ENCODE measurements around the gene LILRB2. TPM values are rescaled to one million over a fixed set of nuclear protein-coding genes. Genes with fewer than 3 reads are reported as not detected.

The LILRB2 gene
- total and polyA plus RNA-seq, 9 of the 15 experiments (the other 6 are each of a cell fraction or from before 2014, with no cell fraction given): not detected

DNA sequence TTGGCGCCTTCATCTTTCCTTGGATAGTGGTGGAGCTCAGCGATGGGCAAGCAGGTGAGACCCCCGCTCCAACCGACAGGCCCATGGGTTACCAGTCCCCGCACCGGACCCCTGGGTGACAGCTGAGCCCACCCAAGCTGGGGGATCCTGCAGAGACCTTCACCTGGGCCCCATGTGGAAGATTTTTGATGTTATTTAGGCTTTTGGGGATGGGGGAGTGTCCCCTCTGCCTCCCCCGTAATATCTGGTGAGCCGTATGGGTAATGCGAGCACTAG, 37.0 kb upstream of the LILRB2 start:
- Histone ChIP-seq H3K79me2 (ENCODE audit: control insufficient read depth, insufficient read depth, low read length) (no peaks in the 10 kb centered on the region), H3K9me1 (ENCODE audit: control insufficient read depth, insufficient read depth, low read length) (no peaks in the 10 kb centered on the region), H2AFZ (ENCODE audit: low read depth, low read length) (no peak overlapping the region), H3K27me3 (ENCODE audit: control insufficient read depth in 2 of 2, insufficient read depth in 2 of 2, low read length in 2 of 2) (peaks cover 25 to 47% of the 10 kb centered on the region in 2 experiments), H3K4me1 (replicated peaks in 1 of 2; ENCODE audit: control insufficient read depth in 2 of 2, insufficient read depth in 2 of 2, low read length in 2 of 2) (no peaks in the 10 kb centered on the region), H3K36me3 (ENCODE audit: control insufficient read depth, insufficient read depth, low read length) (no peaks in the 10 kb centered on the region), H3K4me3 (no peak overlapping the region), H4K20me1 (replicated peaks; ENCODE audit: control insufficient read depth, insufficient read depth, low read length) (no peaks in the 10 kb centered on the region), H3K9me3 (replicated peaks; ENCODE audit: control insufficient read depth, insufficient read depth, low read depth, low read length) (no peaks in the 10 kb centered on the region), H3K27ac (ENCODE audit: extremely low read depth, low read depth, low read length) (no peak overlapping the region), H3K4me2 (ENCODE audit: insufficient read depth, low read length) (no peak overlapping the region), H3K9ac (ENCODE audit: insufficient read depth in 1 of 2, low read depth in 2 of 2, low read length in 2 of 2) (no peak overlapping the region)
- 2% methylated on average over 7 of the region's 9 CpGs for WGBS (ENCODE audit: insufficient coverage, low coverage, missing lambda C conversion rate)
- intact Hi-C loops (cut with micrococcal nuclease): no loop called here
- ChIA-PET CTCF (ENCODE audit: low intra/inter-chr PET ratio) (no interaction called here), POLR2A (no interaction called here)
- no TSS peak for BruUV-seq (replicated peaks)
- in situ Hi-C loops (cut with MboI): no loop called here
- DNase-seq (ENCODE audit: extremely low read depth in 1 of 4, low spot score in 3 of 4) (no peak), ATAC-seq (no peak), FAIRE-seq (no peak)
- no peak for TF ChIP-seq DPF2 (IDR thresholded peaks at IDR 0.05)
- TF ChIP-seq ZNF274 (IDR thresholded peaks at IDR 0.05; ENCODE audit: borderline replicate concordance, low read depth, low read length): no peak
- TF ChIP-seq, protein P1, sequence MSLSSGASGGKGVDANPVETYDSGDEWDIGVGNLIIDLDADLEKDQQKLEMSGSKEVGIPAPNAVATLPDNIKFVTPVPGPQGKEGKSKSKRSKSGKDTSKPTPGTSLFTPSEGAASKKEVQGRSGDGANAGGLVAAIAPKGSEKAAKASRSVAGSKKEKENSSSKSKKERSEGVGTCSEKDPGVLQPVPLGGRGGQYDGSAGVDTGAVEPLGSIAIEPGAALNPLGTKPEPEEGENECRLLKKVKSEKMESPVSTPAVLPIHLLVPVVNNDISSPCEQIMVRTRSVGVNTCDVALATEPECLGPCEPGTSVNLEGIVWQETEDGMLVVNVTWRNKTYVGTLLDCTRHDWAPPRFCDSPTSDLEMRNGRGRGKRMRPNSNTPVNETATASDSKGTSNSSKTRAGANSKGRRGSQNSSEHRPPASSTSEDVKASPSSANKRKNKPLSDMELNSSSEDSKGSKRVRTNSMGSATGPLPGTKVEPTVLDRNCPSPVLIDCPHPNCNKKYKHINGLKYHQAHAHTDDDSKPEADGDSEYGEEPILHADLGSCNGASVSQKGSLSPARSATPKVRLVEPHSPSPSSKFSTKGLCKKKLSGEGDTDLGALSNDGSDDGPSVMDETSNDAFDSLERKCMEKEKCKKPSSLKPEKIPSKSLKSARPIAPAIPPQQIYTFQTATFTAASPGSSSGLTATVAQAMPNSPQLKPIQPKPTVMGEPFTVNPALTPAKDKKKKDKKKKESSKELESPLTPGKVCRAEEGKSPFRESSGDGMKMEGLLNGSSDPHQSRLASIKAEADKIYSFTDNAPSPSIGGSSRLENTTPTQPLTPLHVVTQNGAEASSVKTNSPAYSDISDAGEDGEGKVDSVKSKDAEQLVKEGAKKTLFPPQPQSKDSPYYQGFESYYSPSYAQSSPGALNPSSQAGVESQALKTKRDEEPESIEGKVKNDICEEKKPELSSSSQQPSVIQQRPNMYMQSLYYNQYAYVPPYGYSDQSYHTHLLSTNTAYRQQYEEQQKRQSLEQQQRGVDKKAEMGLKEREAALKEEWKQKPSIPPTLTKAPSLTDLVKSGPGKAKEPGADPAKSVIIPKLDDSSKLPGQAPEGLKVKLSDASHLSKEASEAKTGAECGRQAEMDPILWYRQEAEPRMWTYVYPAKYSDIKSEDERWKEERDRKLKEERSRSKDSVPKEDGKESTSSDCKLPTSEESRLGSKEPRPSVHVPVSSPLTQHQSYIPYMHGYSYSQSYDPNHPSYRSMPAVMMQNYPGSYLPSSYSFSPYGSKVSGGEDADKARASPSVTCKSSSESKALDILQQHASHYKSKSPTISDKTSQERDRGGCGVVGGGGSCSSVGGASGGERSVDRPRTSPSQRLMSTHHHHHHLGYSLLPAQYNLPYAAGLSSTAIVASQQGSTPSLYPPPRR (CRISPR knock-in tag; IDR thresholded peaks at IDR 0.05; ENCODE audit: borderline replicate concordance): no peak
- no peak for TF ChIP-seq ZNF644 (tag; IDR thresholded peaks at IDR 0.05; ENCODE audit: low read depth)
- no peak for TF ChIP-seq SMAD2 (IDR thresholded peaks at IDR 0.05; ENCODE audit: low read depth, low read length)
- TF ChIP-seq PHB2 (IDR thresholded peaks at IDR 0.05; ENCODE audit: low read depth): no peak
- no peak for TF ChIP-seq FOXM1 (IDR thresholded peaks at IDR 0.05; ENCODE audit: low read depth)
- TF ChIP-seq FOXM1 (CRISPR knock-in tag; IDR thresholded peaks at IDR 0.05; ENCODE audit: low read depth): no peak
- TF ChIP-seq, protein P2, sequence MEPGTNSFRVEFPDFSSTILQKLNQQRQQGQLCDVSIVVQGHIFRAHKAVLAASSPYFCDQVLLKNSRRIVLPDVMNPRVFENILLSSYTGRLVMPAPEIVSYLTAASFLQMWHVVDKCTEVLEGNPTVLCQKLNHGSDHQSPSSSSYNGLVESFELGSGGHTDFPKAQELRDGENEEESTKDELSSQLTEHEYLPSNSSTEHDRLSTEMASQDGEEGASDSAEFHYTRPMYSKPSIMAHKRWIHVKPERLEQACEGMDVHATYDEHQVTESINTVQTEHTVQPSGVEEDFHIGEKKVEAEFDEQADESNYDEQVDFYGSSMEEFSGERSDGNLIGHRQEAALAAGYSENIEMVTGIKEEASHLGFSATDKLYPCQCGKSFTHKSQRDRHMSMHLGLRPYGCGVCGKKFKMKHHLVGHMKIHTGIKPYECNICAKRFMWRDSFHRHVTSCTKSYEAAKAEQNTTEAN (CRISPR knock-in tag; IDR thresholded peaks at IDR 0.05): no peak
- no peak for TF ChIP-seq SLC30A9 (CRISPR knock-in tag; IDR thresholded peaks at IDR 0.05)
- TF ChIP-seq ZNF589 (CRISPR knock-in tag; IDR thresholded peaks at IDR 0.05; ENCODE audit: low read depth): no peak
- TF ChIP-seq TBL1XR1 (IDR thresholded peaks at IDR 0.05; ENCODE audit: low read length in 2 of 2): no peak
- TF ChIP-seq MECOM (CRISPR knock-in tag; IDR thresholded peaks at IDR 0.05): no peak
- TF ChIP-seq SRSF3 (IDR thresholded peaks at IDR 0.05; ENCODE audit: insufficient read depth, low read length): no peak
